Ecto neural progenitor cell (in vitro differentiated cells): ENCODE measurements around the gene NAV2.
A peak's percentile ranks its signal among the peaks of the same experiment; 100 is the strongest.

Source experiments
- DNase-seq: peaks from one replicate; pipeline ENCODE4 v3.0.0-alpha.2; 2018; ENCODE audit warnings: low spot score

NAV2 gene

GRCh38 chr11:19740586-19740985, 27.9 kb downstream of the NAV2 start:
- DNase-seq = no peak

GRCh38 chr11:19742588-19743292, 30.1 kb downstream of the NAV2 start:
- peak; percentile 84 for DNase-seq

- no peak for DNase-seq
These were observed 31.0 kb downstream of the NAV2 start for GRCh38 chr11:19743622-19744021.

- no peak for DNase-seq
These were observed 31.5 kb downstream of the NAV2 start for GRCh38 chr11:19744130-19744529.

- no peak for DNase-seq
These were observed 33.4 kb downstream of the NAV2 start for GRCh38 chr11:19746086-19746485.

GRCh38 chr11:19747634-19748033, 35.0 kb downstream of the NAV2 start:
- DNase-seq = no peak

- DNase-seq = no peak
These were observed 38.4 kb downstream of the NAV2 start for GRCh38 chr11:19751055-19751454.

GRCh38 chr11:19753451-19754106, 40.9 kb downstream of the NAV2 start:
- DNase-seq = no peak

- DNase-seq = no peak
These were observed 44.2 kb downstream of the NAV2 start for GRCh38 chr11:19756675-19757475.

- no peak for DNase-seq
These were observed 46.8 kb downstream of the NAV2 start for GRCh38 chr11:19759389-19759788.

- no peak for DNase-seq
These were observed 49.6 kb downstream of the NAV2 start for GRCh38 chr11:19762266-19762665.

- no peak for DNase-seq
These were observed 50.7 kb downstream of the NAV2 start for GRCh38 chr11:19763330-19763729.

GRCh38 chr11:19766206-19766605, 53.6 kb downstream of the NAV2 start:
- DNase-seq = no peak

- DNase-seq = no peak
These were observed 54.2 kb downstream of the NAV2 start for GRCh38 chr11:19766810-19767209.

- no peak for DNase-seq
These were observed 55.1 kb downstream of the NAV2 start for GRCh38 chr11:19767627-19768151.

- no peak for DNase-seq
These were observed 55.6 kb downstream of the NAV2 start for GRCh38 chr11:19768197-19768596.

GRCh38 chr11:19768815-19769214, 56.2 kb downstream of the NAV2 start:
- no peak for DNase-seq

GRCh38 chr11:19769820-19770219, 57.2 kb downstream of the NAV2 start:
- no peak for DNase-seq

- DNase-seq = no peak
These were observed 57.6 kb downstream of the NAV2 start for GRCh38 chr11:19770277-19770676.

- no peak for DNase-seq
These were observed 58.8 kb downstream of the NAV2 start for GRCh38 chr11:19771463-19771862.

- no peak for DNase-seq
These were observed 59.8 kb downstream of the NAV2 start for GRCh38 chr11:19772480-19772879.

- no peak for DNase-seq
These were observed 61.7 kb downstream of the NAV2 start for GRCh38 chr11:19774329-19774728.
